Endodermal cell (in vitro differentiated cells): Measurements from ENCODE around the gene MRPS18C. TPM values are rescaled to one million over a fixed set of nuclear protein-coding genes. Genes with fewer than 3 reads are reported as not detected.

Source experiments
- DNase-seq: peaks from one replicate; pipeline ENCODE4 v3.0.0-alpha.2; 2017
- H3K27ac ChIP-seq: 2 replicates; pipeline ENCODE4 v1.5.1; 2013; ENCODE audit warnings: mild to moderate bottlenecking, low read depth, low read length, moderate library complexity
- H3K27me3 ChIP-seq: 2 replicates; pipeline ENCODE4 v1.6.1; 2013; ENCODE audit warnings: mild to moderate bottlenecking, low read length, moderate library complexity; ENCODE audit not compliant: insufficient read depth, control insufficient read depth, poor library complexity, severe bottlenecking
- H3K36me3 ChIP-seq: 2 replicates; pipeline ENCODE4 v1.7.0; 2013; ENCODE audit warnings: mild to moderate bottlenecking, low read length, moderate library complexity; ENCODE audit not compliant: control insufficient read depth, insufficient read depth
- H3K4me1 ChIP-seq: one replicate; pipeline ENCODE4 v1.7.0; 2013; ENCODE audit warnings: low read length; ENCODE audit not compliant: control insufficient read depth, insufficient read depth
- H3K4me3 ChIP-seq: 2 replicates; pipeline ENCODE4 v1.5.1; 2013; ENCODE audit warnings: mild to moderate bottlenecking, low read length, moderate library complexity
- H3K9ac ChIP-seq: 2 replicates; pipeline ENCODE4 v1.6.1; 2013; ENCODE audit warnings: mild to moderate bottlenecking, low read length, moderate library complexity; ENCODE audit not compliant: poor library complexity, severe bottlenecking; ENCODE audit errors: extremely low read depth
- H3K9me3 ChIP-seq: 2 replicates; pipeline ENCODE4 v1.6.1; 2013; ENCODE audit warnings: mild to moderate bottlenecking, low read length, moderate library complexity; ENCODE audit not compliant: control insufficient read depth
- H3K27ac Mint-ChIP-seq: 2 replicates; pipeline ENCODE4 v1.8.0; 2020; ENCODE audit warnings: mixed read lengths
- H3K27me3 Mint-ChIP-seq: 2 replicates; pipeline ENCODE4 v1.8.0; 2021; ENCODE audit warnings: mild to moderate bottlenecking, mixed read lengths; ENCODE audit not compliant: insufficient read depth
- H3K36me3 Mint-ChIP-seq: 2 replicates; pipeline ENCODE4 v1.8.0; 2020; ENCODE audit warnings: low read depth, mixed read lengths
- H3K4me1 Mint-ChIP-seq: 2 replicates; pipeline ENCODE4 v1.8.0; 2020; ENCODE audit warnings: mixed read lengths
- H3K4me3 Mint-ChIP-seq: 2 replicates; pipeline ENCODE4 v1.8.0; 2020; ENCODE audit warnings: mild to moderate bottlenecking, moderate library complexity, mixed read lengths
- H3K9me3 Mint-ChIP-seq: 2 replicates; pipeline ENCODE4 v1.8.0; 2020; ENCODE audit warnings: mild to moderate bottlenecking, mixed read lengths
- CTCF ChIP-seq: fragments of 200-600 bp; sonication (generic); conservative IDR thresholded peaks from 2 replicates; pipeline ENCODE4 v1.5.0; 2021; ENCODE audit warnings: antibody characterized with exemption, mild to moderate bottlenecking
- WGBS, 2 experiments: methylation state at CpG; one replicate each; pipeline versions ENCODE4 v1.1.5 to v1.1.7; 2013; ENCODE audit warnings: missing lambda C conversion rate in 2 of 2, mixed read lengths in 1 of 2; ENCODE audit not compliant: insufficient coverage in 1 of 2, insufficient read length in 1 of 2; 5-methylcytosine and 5-hydroxymethylcytosine counted together
- total RNA-seq, 2 donors: library from RNA; stranded (reverse); fragmentation: NEBNext Ultra II Directional in 1 of 2; extraction: Animal tissue kit (Norgen Biotek cat#: 25700) in 1 of 2; gene quantifications; 2 replicates in 1 of 2; 3 replicates in 1 of 2; pipeline ENCODE4 v1.2.1, GENCODE V29; 2021

MRPS18C gene
- total RNA-seq, 2 donors from 2014 or later = 62.3 to 63.0 TPM

- Mint-ChIP-seq H3K4me1 (no peaks in the 10 kb centered on the region), H3K4me3 (no peak overlapping the region), H3K27ac (peak overlapping the region; percentile 11), H3K9me3 (no peaks in the 10 kb centered on the region), H3K36me3 (peaks cover 2% of the 10 kb centered on the region), H3K27me3 (no peaks in the 10 kb centered on the region)
- Histone ChIP-seq H3K36me3 (peaks cover 9% of the 10 kb centered on the region), H3K9ac (no peak overlapping the region), H3K27me3 (no peaks in the 10 kb centered on the region), H3K4me1 (no peaks in the 10 kb centered on the region), H3K9me3 (no peaks in the 10 kb centered on the region), H3K27ac (no peak overlapping the region), H3K4me3 (no peak overlapping the region)
- peak; percentile 57 for TF ChIP-seq CTCF
- 81 to 95% methylated on average over 2 to 4 of the region's 4 CpGs for WGBS, 2 experiments
- DNase-seq = peak; percentile 55
Observed at GRCh38 chr4:83436680-83437079, 19.2 kb upstream of the MRPS18C start.

GRCh38 chr4:83438719-83439118, 17.1 kb upstream of the MRPS18C start:
- Histone ChIP-seq H3K4me3 (no peak overlapping the region), H3K4me1 (no peaks in the 10 kb centered on the region), H3K27me3 (no peaks in the 10 kb centered on the region), H3K27ac (no peak overlapping the region), H3K36me3 (peaks cover 11% of the 10 kb centered on the region), H3K9me3 (no peaks in the 10 kb centered on the region), H3K9ac (no peak overlapping the region)
- Mint-ChIP-seq H3K36me3 (peaks cover 2% of the 10 kb centered on the region), H3K4me1 (no peaks in the 10 kb centered on the region), H3K9me3 (no peaks in the 10 kb centered on the region), H3K4me3 (no peak overlapping the region), H3K27me3 (no peaks in the 10 kb centered on the region), H3K27ac (no peak overlapping the region)
- no peak for DNase-seq
- TF ChIP-seq CTCF = no peak

- Histone ChIP-seq H3K4me1 (no peaks in the 10 kb centered on the region), H3K9me3 (no peaks in the 10 kb centered on the region), H3K36me3 (peaks cover 11% of the 10 kb centered on the region), H3K9ac (no peak overlapping the region), H3K27ac (no peak overlapping the region), H3K4me3 (no peak overlapping the region), H3K27me3 (no peaks in the 10 kb centered on the region)
- no peak for TF ChIP-seq CTCF
- Mint-ChIP-seq H3K9me3 (no peaks in the 10 kb centered on the region), H3K4me1 (no peaks in the 10 kb centered on the region), H3K27ac (no peak overlapping the region), H3K27me3 (no peaks in the 10 kb centered on the region), H3K4me3 (no peak overlapping the region), H3K36me3 (peaks cover 2% of the 10 kb centered on the region)
- 93% methylated on average over 1 of the region's 1 CpG; no CpG with 5 or more reads in 1 of the 2 experiments for WGBS, 2 experiments
- DNase-seq = no peak
Observed at GRCh38 chr4:83440148-83440814, 15.6 kb upstream of the MRPS18C start.
